ENCODE results near the gene VILL.
A peak's percentile ranks its signal among the peaks of the same experiment; 100 is the strongest.

Gene VILL

DNA sequence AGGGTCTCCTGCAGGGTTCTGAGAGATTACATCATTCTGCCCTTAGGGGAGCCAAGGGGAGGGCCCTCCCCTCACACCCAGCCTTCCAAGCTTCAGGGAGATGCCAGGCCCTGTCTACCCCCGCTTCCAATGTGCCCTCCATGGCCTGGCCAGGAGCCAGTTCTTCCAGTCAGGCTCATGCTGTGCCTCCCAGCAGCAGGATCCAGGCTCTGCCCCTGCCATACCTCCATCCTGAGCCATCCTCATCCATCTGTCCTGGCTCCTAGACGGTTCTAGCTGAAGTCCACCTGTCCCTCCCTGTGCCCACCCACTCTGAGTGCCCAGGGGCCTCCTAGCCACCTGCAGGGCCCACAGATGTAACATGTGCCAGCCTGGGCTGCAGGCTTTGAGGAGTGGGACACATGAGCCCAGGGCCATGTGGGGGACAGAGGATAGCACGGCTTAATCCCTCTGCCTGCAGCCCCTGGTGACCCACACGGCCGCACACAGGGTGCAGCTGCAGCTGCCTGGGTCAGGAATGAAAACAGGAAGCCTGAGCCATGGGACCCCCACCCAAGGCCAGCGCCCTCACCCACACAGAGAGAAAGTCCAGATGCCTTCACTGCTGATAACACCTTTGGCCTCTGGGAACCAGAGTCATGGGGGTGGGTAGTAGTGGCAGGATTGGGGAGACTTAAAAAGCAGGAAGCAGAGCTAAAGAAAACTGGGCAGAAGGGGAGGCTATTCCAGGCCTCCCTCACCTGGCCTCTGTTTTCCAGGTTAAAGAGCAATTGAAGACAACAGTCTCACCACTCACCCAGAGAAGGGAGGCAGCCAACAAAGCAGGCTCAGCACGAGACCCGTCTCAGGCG, 27.1 kb downstream of the VILL start:
- no peak overlapping the region for H3K27ac Mint-ChIP-seq
- peaks cover 25% of the 10 kb centered on the region for H3K36me3 Mint-ChIP-seq (ENCODE audit: low read depth)
- no peak overlapping the region for H3K4me3 Mint-ChIP-seq
- no peak for DNase-seq (ENCODE audit: low spot score)
- no peaks in the 10 kb centered on the region for H3K27me3 Mint-ChIP-seq (ENCODE audit: low read depth)
- H3K9me3 Mint-ChIP-seq: no peaks in the 10 kb centered on the region
- peaks cover 5% of the 10 kb centered on the region for H3K4me1 Mint-ChIP-seq (ENCODE audit: low read depth)

DNA sequence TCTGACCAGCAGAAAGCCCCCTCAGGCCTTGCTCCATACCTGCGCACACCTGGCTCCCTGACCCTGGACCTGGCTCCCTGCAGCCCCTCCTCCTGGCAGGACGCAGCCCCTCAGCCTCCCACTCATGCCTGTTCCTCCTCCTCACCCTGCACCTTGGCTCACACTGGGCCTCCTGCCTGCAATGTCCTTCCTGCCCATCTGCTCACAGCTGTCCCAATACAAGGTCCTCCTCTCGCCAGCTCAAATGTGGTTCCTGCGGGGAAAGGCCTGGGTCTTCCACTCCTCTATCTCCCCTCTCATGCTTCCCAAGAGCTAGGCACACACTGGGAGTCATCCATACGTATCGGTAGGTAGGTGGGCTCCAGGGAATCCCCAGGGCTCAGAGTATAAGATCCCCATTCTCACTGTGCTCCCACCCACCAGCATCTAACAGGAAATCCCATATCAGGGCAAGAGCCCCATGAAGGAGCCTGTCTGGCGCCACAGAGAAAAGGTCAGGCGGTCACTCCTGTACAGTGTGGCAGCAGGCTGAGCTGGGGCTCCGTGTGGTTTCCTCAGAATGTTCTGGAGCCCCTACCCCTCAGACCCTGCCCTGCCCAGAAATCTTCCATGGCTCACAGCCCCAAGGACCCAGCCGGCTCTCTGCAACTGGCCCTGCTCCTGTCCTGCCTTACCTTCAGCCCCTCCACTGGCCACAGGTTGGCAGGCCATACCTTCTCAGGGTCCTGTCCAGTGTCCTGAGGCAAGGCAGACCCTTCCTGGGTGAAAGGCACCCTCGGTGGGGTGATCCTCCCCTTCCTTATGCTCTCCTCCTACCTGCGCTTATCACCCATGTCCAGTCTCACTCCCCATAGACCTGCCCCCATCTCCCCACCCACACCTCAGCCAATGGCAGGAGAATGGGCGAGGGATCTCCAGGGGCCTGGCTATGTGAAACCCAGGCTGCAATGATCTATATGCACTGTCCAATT, 28.0 kb downstream of the VILL start:
- Mint-ChIP-seq H3K36me3 (ENCODE audit: low read depth) (peaks cover 25% of the 10 kb centered on the region), H3K4me1 (ENCODE audit: low read depth) (peaks cover 11% of the 10 kb centered on the region), H3K27me3 (ENCODE audit: low read depth) (no peaks in the 10 kb centered on the region), H3K4me3 (no peak overlapping the region), H3K27ac (peak overlapping the region; percentile 41), H3K9me3 (no peaks in the 10 kb centered on the region)
- no peak for DNase-seq (ENCODE audit: low spot score)

DNA sequence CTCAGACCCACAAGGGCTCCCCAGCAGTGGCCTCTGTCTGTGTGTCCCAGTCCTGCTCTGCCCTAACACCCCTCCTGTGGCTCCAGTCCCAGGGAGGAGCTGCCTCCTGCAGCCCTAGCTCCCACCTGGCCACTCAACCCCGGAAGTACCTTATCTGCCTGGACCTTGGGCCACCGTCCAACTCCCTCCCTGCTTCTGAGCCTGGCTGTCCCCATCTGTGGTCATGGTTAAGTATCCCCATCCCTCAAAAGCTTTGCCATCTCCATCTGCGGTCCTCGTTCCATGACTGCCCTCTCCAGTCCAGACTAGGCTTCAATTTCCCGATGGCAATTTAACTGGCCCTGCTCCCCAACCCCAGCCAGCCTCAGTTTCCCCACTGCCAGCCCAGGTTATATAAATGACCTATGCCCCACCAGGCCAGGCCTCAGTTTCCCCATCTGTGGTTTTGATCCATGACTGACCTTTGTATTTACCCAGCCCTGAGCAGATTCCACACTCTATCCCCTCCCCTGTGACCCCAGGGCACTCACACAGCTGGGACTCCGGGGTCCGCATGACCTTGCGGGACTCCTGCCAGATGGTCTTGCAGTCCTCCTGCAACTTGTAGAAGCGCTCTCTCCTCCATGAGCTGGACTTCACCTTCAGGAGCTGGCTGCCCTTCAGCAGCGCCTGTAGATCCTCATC, 29.2 kb downstream of the VILL start:
- no peak overlapping the region for H3K27ac Mint-ChIP-seq
- no peak overlapping the region for H3K4me3 Mint-ChIP-seq
- H3K4me1 Mint-ChIP-seq (ENCODE audit: low read depth): peaks cover 18% of the 10 kb centered on the region
- H3K27me3 Mint-ChIP-seq (ENCODE audit: low read depth): no peaks in the 10 kb centered on the region
- no peak for DNase-seq (ENCODE audit: low spot score)
- no peaks in the 10 kb centered on the region for H3K9me3 Mint-ChIP-seq
- H3K36me3 Mint-ChIP-seq (ENCODE audit: low read depth): peaks cover 23% of the 10 kb centered on the region

DNA sequence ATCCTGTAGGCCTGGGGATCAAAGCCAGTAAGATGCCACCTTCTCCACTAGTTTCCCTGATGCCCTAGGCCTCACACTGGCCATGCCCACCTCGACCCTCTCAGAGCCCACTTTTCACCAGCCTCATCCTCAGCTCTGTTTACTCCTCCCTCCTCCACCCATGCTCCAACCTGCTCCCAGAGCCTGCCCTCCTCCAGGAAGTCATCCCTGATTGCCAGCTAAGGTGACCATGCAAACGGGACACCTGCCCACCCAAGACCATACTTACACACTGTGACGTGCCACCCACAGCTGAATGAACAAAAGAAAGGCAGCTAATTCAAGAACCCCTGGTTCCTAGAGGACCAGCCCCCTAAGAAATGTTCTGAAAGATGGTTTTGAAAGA, 29.7 kb downstream of the VILL start:
- H3K27ac Mint-ChIP-seq: no peak overlapping the region
- no peak for DNase-seq (ENCODE audit: low spot score)
- no peaks in the 10 kb centered on the region for H3K9me3 Mint-ChIP-seq
- H3K4me3 Mint-ChIP-seq: no peak overlapping the region
- H3K36me3 Mint-ChIP-seq (ENCODE audit: low read depth): peaks cover 18% of the 10 kb centered on the region
- H3K27me3 Mint-ChIP-seq (ENCODE audit: low read depth): no peaks in the 10 kb centered on the region
- peaks cover 19% of the 10 kb centered on the region for H3K4me1 Mint-ChIP-seq (ENCODE audit: low read depth)

DNA sequence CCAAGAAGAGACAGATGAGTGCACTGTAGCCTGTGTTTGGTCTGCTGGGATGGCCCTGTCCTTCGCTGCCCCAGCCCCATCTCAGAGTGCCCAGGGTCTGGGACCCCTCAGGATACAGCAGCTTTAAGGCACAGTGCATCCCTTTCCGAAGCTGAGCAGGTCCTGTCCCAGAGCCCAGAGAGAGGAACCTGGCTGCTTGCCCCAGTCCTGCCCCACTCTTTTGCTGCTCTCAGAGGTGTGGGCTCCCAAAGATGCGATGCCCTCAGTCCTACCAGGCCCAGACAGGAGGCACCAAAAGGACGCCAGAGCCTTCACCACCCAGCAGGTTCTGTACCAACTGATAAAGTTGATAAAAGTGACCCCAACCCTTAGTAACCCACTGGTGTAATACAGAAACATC, 30.6 kb downstream of the VILL start:
- Mint-ChIP-seq H3K4me3 (no peak overlapping the region), H3K9me3 (no peaks in the 10 kb centered on the region), H3K36me3 (ENCODE audit: low read depth) (peaks cover 10% of the 10 kb centered on the region), H3K27ac (no peak overlapping the region), H3K4me1 (ENCODE audit: low read depth) (peaks cover 25% of the 10 kb centered on the region), H3K27me3 (ENCODE audit: low read depth) (peaks cover 2% of the 10 kb centered on the region)
- no peak for DNase-seq (ENCODE audit: low spot score)

DNA sequence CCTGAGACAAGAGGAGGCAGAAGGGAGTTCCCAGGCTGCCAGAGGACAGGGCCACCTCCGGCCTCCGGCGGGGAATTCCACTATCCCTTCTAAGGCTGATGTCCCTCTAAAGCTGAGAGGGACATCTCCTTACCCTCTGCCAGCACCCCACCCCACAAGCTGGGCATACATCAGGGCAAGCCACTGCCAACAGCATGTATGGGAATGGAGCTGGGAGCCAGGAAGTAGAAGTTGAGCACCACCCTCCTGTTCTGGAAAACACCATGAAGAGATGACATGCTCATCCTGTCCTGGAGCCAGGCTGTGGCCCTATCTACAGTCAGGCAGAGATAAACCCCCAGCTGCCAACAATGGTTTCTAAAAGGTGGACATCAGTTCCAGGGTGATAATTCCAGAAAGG, 31.7 kb downstream of the VILL start:
- H3K4me1 Mint-ChIP-seq (ENCODE audit: low read depth): peaks cover 25% of the 10 kb centered on the region
- no peak overlapping the region for H3K4me3 Mint-ChIP-seq
- H3K27ac Mint-ChIP-seq: no peak overlapping the region
- H3K27me3 Mint-ChIP-seq (ENCODE audit: low read depth): peaks cover 3% of the 10 kb centered on the region
- DNase-seq (ENCODE audit: low spot score): no peak
- no peaks in the 10 kb centered on the region for H3K9me3 Mint-ChIP-seq
- H3K36me3 Mint-ChIP-seq (ENCODE audit: low read depth): peaks cover 3% of the 10 kb centered on the region

DNA sequence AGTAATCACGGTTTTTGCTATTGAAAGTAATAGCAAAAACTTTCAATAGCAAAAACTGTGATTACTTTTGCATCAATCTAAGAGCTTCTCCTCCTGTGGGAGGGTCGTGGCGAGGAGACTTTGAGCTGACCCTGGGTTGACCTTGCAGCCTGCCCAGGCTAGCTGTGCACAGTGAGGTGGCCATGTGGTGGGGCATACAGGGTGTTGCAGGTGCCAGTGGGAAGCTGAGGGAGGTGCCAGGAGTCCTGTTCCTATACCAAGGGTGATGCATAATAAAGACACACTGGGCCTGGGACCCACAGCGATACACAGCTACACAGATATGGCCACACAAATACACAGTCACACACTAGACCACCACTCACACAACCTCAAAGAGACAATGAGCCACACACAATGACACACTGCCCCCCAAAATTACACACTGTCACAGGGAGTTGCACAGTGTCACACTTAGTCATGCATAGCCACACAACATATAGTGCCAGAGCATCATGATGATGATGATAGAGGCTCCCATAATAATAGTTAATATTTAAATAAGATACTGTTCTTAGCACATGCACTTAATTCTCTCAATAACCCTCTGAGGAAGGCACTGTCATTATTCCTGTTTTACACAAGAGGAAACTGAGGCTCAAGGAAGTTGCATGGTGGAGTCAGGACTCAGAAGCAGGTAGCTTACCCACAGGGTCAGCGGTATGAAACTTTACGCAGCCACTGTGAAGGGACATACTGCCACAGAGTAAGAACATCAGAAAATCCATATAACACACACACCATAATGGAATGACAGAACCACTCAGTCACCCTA, 32.5 kb downstream of the VILL start:
- Mint-ChIP-seq H3K36me3 (ENCODE audit: low read depth) (peaks cover 3% of the 10 kb centered on the region), H3K9me3 (no peaks in the 10 kb centered on the region), H3K27me3 (ENCODE audit: low read depth) (peaks cover 11% of the 10 kb centered on the region), H3K4me3 (peak overlapping the region; percentile 81), H3K27ac (peak overlapping the region; percentile 99), H3K4me1 (ENCODE audit: low read depth) (peaks cover 25% of the 10 kb centered on the region)
- no peak for DNase-seq (ENCODE audit: low spot score)

DNA sequence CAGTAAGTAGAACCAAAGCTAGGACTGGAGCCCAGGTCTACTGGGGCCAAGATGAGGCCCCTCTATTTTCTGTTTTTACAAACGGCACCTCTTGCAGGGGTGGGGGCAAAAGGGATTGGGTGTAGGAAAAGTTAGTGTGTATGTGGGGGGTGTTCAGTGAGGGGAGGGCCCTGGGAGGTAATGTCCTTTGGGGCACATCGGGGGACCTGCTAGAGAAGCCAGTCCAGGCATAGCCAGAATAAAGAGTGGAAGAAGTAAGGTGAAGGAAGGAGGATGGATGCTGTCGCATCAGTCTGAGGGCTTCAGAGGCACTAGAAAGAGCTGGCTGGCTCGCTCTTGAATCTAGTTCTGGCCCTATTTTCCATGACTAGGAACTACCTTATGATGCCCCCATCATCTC, 36.3 kb downstream of the VILL start:
- Mint-ChIP-seq H3K4me1 (ENCODE audit: low read depth) (peaks cover 39% of the 10 kb centered on the region), H3K4me3 (no peak overlapping the region), H3K9me3 (no peaks in the 10 kb centered on the region), H3K36me3 (ENCODE audit: low read depth) (no peaks in the 10 kb centered on the region), H3K27me3 (ENCODE audit: low read depth) (peaks cover 28% of the 10 kb centered on the region), H3K27ac (peak overlapping the region; percentile 22)
- no peak for DNase-seq (ENCODE audit: low spot score)

DNA sequence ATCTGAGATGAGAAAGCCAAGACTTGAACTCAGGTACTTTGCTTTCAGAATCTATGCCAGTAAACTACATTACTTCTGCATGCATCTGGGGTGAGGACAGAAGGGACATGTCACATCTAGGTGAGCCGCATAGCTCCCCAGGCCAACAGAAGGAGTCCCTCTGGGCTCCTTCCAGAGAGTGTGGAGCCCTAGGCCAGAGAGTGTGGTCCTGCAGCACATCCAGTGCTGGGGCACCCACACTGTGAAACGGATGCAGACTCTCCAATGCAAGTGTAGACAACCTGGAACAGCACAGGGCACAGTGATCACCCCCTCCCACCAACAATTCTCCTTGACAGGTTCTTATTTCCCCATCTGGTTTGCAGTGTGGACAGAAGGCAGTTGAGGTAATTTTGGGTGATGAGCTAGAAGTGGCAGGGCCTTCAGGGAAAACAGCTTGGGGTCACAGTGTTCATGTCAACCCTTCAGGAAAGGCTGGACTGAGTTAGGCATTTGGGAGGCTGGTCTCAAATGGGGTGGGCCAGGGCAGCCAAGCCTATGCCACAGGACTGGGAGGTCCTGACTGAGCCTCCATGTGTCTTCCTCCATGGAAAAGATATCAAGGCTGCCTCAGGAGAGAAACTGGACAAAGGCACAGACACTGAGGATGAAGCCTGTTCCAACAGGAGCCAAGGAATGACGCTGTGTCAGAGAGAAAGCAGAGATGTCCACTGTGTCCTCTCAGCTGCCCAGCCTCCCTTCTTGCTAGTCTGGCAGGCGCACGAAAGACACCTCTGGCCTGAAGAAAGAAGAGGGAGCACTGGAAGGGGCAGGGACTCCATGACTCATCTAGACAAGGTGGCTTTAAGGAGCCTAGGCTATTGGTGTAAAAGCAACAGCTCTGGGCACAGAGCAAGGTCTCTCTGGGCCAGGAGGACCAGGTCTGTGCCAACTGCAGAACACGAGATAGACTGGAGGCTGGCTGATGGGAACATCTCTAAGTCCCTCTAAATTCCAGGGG, 37.2 kb downstream of the VILL start:
- H3K4me3 Mint-ChIP-seq: peak overlapping the region; percentile 63
- H3K27me3 Mint-ChIP-seq (ENCODE audit: low read depth): peaks cover 29% of the 10 kb centered on the region
- no peaks in the 10 kb centered on the region for H3K9me3 Mint-ChIP-seq
- DNase-seq (ENCODE audit: low spot score): no peak
- peaks cover 39% of the 10 kb centered on the region for H3K4me1 Mint-ChIP-seq (ENCODE audit: low read depth)
- no peaks in the 10 kb centered on the region for H3K36me3 Mint-ChIP-seq (ENCODE audit: low read depth)
- no peak overlapping the region for H3K27ac Mint-ChIP-seq

DNA sequence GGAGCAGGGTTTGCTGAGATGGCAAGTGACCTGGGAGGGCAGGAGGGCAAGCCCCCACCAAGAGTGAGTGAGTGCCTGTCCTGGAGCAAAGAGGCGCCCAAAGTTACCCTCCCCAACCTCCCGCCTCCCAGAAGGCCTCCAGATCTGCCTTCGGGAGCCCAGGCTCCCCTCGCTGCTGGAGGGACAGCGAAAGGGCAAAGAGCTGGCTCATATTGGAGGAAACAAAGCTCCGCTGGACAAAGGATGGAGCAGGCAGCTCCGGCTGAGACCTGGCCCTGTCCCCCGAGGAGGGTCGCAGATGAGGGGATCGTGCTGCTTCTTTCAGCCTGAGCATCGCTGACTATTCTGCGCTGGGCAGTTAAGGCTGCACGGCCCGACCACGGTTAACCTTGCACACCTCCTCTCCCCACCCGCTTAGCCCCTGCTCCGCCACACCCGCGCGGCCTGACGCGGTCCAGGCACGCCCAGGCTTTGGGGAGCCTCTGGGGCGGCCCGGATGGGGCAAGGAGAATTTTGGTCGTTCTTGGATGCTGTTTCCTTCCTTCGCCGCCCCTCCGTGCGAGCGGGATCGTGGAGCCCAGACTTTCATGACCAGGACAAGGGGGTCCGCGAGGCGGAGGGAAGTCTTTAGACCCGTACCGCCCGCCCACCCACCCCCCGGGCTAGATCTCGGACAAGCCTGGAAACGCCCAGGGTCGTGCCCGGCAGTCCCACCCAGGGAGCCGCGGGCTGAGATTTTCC, 38.2 kb downstream of the VILL start:
- Mint-ChIP-seq H3K36me3 (ENCODE audit: low read depth) (peaks cover 2% of the 10 kb centered on the region), H3K4me1 (ENCODE audit: low read depth) (peaks cover 37% of the 10 kb centered on the region), H3K4me3 (peak overlapping the region; percentile 63), H3K9me3 (no peaks in the 10 kb centered on the region), H3K27me3 (ENCODE audit: low read depth) (peaks cover 34% of the 10 kb centered on the region), H3K27ac (no peak overlapping the region)
- no peak for DNase-seq (ENCODE audit: low spot score)

DNA sequence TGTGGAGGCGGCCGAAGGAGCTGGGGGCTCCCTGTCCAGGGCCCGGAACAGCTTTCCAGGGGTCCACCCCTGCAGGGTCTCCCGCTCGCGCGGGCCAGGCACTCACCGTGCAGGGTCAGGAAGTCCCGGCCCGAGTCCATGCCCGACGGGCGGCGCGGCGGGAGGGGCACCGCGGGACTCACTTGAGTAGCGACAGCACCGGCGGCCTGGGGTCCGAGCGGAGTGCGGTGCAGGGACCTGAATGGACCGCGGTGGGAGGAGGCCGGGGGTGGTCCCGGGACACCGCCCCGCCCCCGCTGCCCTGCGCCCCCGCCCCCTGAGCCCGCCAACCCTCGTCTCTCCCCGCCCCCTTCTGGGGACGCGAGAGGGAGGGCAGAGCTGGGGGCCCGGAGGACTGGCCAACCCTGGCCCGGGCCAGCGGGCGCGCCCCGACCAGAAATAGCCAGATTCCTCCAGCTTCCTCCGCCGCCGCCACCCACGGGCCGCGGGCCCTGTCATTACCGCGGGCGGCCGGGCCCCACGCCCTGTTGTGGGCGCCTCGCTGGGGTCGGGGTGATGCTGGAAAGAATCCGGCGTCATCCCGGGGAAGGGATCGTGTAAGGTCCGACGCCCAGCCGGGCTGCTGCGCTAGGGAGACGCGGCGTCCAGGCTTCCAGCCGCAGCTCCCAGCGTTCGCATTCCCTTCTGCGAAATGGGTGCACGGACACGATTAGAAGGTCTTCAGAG, 39.0 kb downstream of the VILL start, which contains the start of gene PLCD1:
TSS of gene PLCD1 (minus strand) at position 243 of the 726 bp plus-strand sequence. CDS start at position 140, 103 bp downstream.
- H3K4me3 Mint-ChIP-seq: peak within 1 kb of the TSS; percentile 63
- H3K27me3 Mint-ChIP-seq (ENCODE audit: low read depth): peaks cover 36% of the 10 kb centered on the region
- no peaks in the 10 kb centered on the region for H3K9me3 Mint-ChIP-seq
- H3K4me1 Mint-ChIP-seq (ENCODE audit: low read depth): peaks cover 35% of the 10 kb centered on the region
- DNase-seq (ENCODE audit: low spot score): peak; percentile 28
- H3K36me3 Mint-ChIP-seq (ENCODE audit: low read depth): peaks cover 4% of the 10 kb centered on the region
- H3K27ac Mint-ChIP-seq: no peak within 1 kb of the TSS
